ENCODE data around the gene EIF3K. TPM values are rescaled to one million over a fixed set of nuclear protein-coding genes. Genes with fewer than 3 reads are reported as not detected.

EIF3K gene
- total and polyA plus RNA-seq, 7 donors: 469 to 803 (median 573) TPM

- 59 to 84% methylated on average over 9 of the region's 9 CpGs for WGBS, 2 donors
- no peak for DNase-seq
These were observed 1.7 kb upstream of the EIF3K start for GRCh38 chr19:38617283-38617763.

GRCh38 chr19:38617764-38618589 is 1.0 kb upstream of the EIF3K start, which contains the start of gene MAP4K1:
TSS of gene MAP4K1 (minus strand) at chr19:38617953. CDS start at chr19:38617895, 58 bp downstream.
- TF ChIP-seq POLR2AphosphoS5 (IDR thresholded peaks at IDR 0.05) (no peak), CTCF (IDR thresholded peaks at IDR 0.05) (no peak), POLR2A (IDR thresholded peaks at IDR 0.05) (no peak), EP300 (IDR thresholded peaks at IDR 0.05) (no peak)
- no peaks in the 10 kb centered on the region for H3K9me3 ChIP-seq
- H3K36me3 ChIP-seq: peaks cover 13 to 27% (median 22%) of the 10 kb centered on the region in 4 donors
- intact Hi-C loops (cut with DNase I): loop anchor here (5.0 kb wide), 2 partner anchors 216 to 314 kb away; partner anchors contain the start of genes FAM98C, MRPS12 and SARS2
- no peak for DNase-seq
- WGBS, 2 donors: 27 to 64% methylated on average over 28 of the region's 28 CpGs
- H3K27ac ChIP-seq: peak within 1 kb of the TSS; percentile 84 to 94 (median 88)
- H3K4me1 ChIP-seq: peaks cover 0 to 24% (median 19%) of the 10 kb centered on the region in 4 donors
- H3K4me3 ChIP-seq: peak within 1 kb of the TSS; percentile 50 to 98 (median 82)
- no peaks in the 10 kb centered on the region for H3K27me3 ChIP-seq

More at GRCh38 chr19:38617283-38617763, 1.7 kb upstream of the EIF3K start:
- Histone ChIP-seq H3K27ac (no peak overlapping the region), H3K36me3 (peaks cover 13 to 22% (median 17%) of the 10 kb centered on the region in 4 donors), H3K4me3 (peak overlapping the region in 2 of 4 donors; percentile 81 to 83), H3K4me1 (peaks cover 0 to 24% (median 19%) of the 10 kb centered on the region in 4 donors), H3K27me3 (no peaks in the 10 kb centered on the region), H3K9me3 (no peaks in the 10 kb centered on the region)
- TF ChIP-seq POLR2A (IDR thresholded peaks at IDR 0.05) (no peak), CTCF (IDR thresholded peaks at IDR 0.05) (no peak), POLR2AphosphoS5 (IDR thresholded peaks at IDR 0.05) (no peak), EP300 (IDR thresholded peaks at IDR 0.05) (no peak)
- intact Hi-C loops (cut with DNase I): loop anchor here (5.0 kb wide), 2 partner anchors 215 to 315 kb away; partner anchors contain the start of genes FAM98C, MRPS12 and SARS2

GRCh38 chr19:38619361-38620174 is 580 bp downstream of the EIF3K start:
- intact Hi-C loops (cut with DNase I): loop anchor here (5.0 kb wide), 2 partner anchors 217 to 313 kb away; partner anchors contain the start of genes FAM98C, MRPS12 and SARS2
- TF ChIP-seq POLR2A (IDR thresholded peaks at IDR 0.05) (no peak), CTCF (IDR thresholded peaks at IDR 0.05) (no peak), POLR2AphosphoS5 (IDR thresholded peaks at IDR 0.05) (no peak), EP300 (IDR thresholded peaks at IDR 0.05) (no peak)
- H3K4me1 ChIP-seq: peaks cover 0 to 24% (median 19%) of the 10 kb centered on the region in 4 donors
- peaks cover 20 to 42% (median 37%) of the 10 kb centered on the region in 4 donors for H3K36me3 ChIP-seq
- WGBS, 2 donors: 8 to 16% methylated on average over 21 of the region's 21 CpGs
- no peak for DNase-seq
- no peaks in the 10 kb centered on the region for H3K9me3 ChIP-seq
- H3K27ac ChIP-seq: peak overlapping the region; percentile 85 to 94 (median 89)
- H3K27me3 ChIP-seq: no peaks in the 10 kb centered on the region
- peak overlapping the region; percentile 81 to 98 (median 84) for H3K4me3 ChIP-seq

GRCh38 chr19:38624822-38625221 is 5.8 kb downstream of the EIF3K start:
- 78 to 90% methylated on average over 3 of the region's 3 CpGs for WGBS, 2 donors
- no peak for DNase-seq
- Histone ChIP-seq H3K4me3 (no peak overlapping the region), H3K27ac (no peak overlapping the region), H3K27me3 (no peaks in the 10 kb centered on the region), H3K36me3 (peaks cover 53 to 95% (median 87%) of the 10 kb centered on the region in 4 donors), H3K4me1 (peaks cover 0 to 9% (median 7%) of the 10 kb centered on the region in 4 donors), H3K9me3 (no peaks in the 10 kb centered on the region)
- intact Hi-C loops (cut with DNase I): no loop called here
- TF ChIP-seq CTCF (IDR thresholded peaks at IDR 0.05) (no peak), POLR2AphosphoS5 (IDR thresholded peaks at IDR 0.05) (no peak)

Measured in sigmoid colon (tissue), 7 donors.